ENCODE measurements around the gene GNG14.

DNA sequence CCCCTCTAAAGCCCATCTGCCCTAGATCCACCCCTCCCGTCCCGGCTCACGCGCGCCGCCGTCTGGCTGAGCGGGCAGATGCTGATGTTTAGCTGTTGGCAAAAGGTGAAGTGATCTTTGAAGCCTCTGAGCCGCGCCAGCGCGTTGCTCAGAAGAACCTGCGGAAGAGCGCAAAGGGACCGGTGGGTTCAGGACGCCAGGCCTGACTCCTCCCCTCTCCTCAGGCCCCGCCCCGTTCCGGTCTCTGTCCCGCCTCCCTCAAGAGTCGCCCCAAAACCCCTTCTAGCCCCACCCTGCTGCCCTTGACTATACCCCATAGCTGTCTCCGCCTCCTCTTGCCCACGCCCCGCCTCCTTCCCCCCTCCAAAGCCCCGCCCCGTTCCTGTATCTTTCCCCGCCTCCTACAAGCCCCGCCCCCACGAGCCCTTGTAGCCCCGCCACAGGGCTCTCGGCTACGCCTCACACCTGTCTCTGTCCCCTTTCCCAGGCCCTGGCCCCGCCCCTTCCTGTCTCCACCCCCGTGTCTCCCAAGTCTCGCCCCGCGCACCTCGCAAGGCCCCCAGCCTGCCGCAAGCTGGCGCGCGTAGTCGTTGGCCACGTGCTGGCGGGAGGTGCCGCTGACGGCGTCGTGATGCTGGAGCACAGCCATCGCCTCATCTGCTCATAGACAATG is 30.8 kb upstream of the GNG14 start:
- TF ChIP-seq POLR2AphosphoS5 (IDR thresholded peaks at IDR 0.05; ENCODE audit: low read depth, low read length) (no peak), SIN3A (IDR thresholded peaks at IDR 0.05; ENCODE audit: borderline replicate concordance, insufficient read depth, low read length) (no peak), TAF1 (IDR thresholded peaks at IDR 0.05; ENCODE audit: borderline replicate concordance, insufficient read depth, low read length) (no peak), REST (IDR thresholded peaks at IDR 0.05; ENCODE audit: insufficient read depth in 1 of 2, low read depth in 2 of 2, low read length in 2 of 2) (no peak), FOXP2 (optimal IDR thresholded peaks at IDR 0.05; ENCODE audit: borderline replicate concordance, extremely low read depth, extremely low read length, insufficient read depth) (no peak)

Data from PFSK-1 (cell line).